Measurements from ENCODE around the gene DDTL.

Gene DDTL

DNA sequence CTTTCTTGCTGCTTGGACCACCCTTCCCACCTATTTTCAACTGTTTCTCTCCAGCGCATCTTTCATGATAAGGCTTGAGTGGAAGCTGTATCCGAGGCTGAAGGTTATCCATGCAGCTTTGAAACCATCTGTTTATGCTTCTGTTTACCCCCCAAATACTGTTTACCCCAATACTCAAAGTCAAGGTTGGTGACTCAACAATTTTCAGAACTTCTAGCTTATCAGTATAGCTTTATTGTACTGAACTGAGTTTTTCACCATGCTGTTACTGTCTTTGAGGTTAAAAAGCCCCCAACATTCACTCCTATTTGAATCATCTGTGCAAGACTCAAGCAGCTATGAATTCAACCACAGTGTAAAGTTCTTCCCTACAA lies 43.3 kb downstream of the DDTL start:
- TF ChIP-seq, protein P1, sequence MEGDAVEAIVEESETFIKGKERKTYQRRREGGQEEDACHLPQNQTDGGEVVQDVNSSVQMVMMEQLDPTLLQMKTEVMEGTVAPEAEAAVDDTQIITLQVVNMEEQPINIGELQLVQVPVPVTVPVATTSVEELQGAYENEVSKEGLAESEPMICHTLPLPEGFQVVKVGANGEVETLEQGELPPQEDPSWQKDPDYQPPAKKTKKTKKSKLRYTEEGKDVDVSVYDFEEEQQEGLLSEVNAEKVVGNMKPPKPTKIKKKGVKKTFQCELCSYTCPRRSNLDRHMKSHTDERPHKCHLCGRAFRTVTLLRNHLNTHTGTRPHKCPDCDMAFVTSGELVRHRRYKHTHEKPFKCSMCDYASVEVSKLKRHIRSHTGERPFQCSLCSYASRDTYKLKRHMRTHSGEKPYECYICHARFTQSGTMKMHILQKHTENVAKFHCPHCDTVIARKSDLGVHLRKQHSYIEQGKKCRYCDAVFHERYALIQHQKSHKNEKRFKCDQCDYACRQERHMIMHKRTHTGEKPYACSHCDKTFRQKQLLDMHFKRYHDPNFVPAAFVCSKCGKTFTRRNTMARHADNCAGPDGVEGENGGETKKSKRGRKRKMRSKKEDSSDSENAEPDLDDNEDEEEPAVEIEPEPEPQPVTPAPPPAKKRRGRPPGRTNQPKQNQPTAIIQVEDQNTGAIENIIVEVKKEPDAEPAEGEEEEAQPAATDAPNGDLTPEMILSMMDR (IDR thresholded peaks at IDR 0.05; ENCODE audit: low read depth, low read length): no peak
- no peak overlapping the region for H3K4me3 ChIP-seq (replicated peaks in 1 of 2; ENCODE audit: low read depth in 2 of 2, low read length in 2 of 2)
- no peak for DNase-seq (ENCODE audit: low read depth in 2 of 2)

DNA sequence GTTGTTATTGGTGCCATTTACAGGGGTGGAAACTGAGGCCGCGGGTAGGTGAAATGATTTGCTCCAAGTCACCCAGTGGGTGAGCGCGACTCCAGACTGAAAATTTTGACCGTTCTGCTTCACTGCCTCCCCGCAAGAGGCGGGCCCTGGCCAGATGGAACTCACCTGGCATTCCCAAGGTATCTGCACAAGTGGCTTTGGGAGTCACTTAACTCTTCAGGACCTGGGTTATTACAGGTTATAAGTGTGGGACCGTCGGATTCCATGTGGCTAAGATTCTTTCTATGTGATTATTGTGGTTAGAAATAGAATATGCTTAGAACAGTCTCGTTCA lies 45.0 kb downstream of the DDTL start:
- peak in 1 of 2 donors; percentile 5 for DNase-seq (ENCODE audit: low read depth in 2 of 2)
- peak overlapping the region; percentile 88 to 90 for H3K4me3 ChIP-seq (replicated peaks in 1 of 2; ENCODE audit: low read depth in 2 of 2, low read length in 2 of 2)
- TF ChIP-seq, protein P1 (IDR thresholded peaks at IDR 0.05; ENCODE audit: low read depth, low read length): no peak

DNA sequence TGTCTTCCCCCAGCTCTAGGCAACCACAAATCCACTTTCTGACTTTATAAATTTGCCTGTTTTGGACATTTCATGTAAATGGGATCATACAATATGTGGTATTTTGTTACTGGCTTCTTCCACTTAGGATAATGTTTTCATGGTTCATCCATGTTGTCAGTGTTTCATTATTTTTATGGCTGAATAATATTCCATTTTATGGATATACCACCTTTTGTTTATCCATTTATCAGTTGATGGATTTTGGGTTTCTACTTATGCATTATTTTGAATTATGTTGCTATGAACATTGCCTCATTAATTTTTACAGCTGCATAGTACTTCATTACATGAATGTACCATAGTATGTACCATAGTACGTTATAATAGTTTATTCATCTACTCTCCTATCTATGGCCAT lies 49.5 kb downstream of the DDTL start:
- DNase-seq (ENCODE audit: low read depth in 2 of 2): no peak
- TF ChIP-seq, protein P1 (IDR thresholded peaks at IDR 0.05; ENCODE audit: low read depth, low read length): no peak
- H3K4me3 ChIP-seq (replicated peaks in 1 of 2; ENCODE audit: low read depth in 2 of 2, low read length in 2 of 2): no peak overlapping the region

DNA sequence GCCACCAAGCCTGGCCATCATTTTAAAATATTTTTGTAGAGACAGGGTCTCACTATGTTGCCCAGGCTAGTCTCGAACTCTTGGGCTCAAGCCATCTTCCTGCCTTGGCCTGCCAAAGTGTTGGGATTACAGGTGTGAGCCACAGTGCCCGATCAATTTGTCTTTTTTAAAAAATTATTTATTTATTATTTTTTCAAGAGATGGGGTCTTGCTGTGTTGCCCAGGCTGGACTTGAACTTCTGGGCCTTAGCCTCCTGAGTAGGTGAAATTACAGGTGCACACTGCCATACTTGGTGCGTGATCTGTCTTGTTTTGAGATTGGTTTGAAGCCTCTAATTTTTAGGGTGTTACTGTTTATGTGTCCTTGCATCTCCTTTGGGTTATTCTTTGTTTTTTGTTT lies 54.6 kb downstream of the DDTL start:
- no peak overlapping the region for H3K4me3 ChIP-seq (replicated peaks in 1 of 2; ENCODE audit: low read depth in 2 of 2, low read length in 2 of 2)
- TF ChIP-seq, protein P1 (IDR thresholded peaks at IDR 0.05; ENCODE audit: low read depth, low read length): no peak
- no peak for DNase-seq (ENCODE audit: low read depth in 2 of 2)

All from cardiac fibroblast (primary cell).